OCI-LY3 (cell line): ENCODE measurements around the gene CCDC78.

ENCODE experiments used
- CTCF ChIP-seq: fragments of 200-600, 300-600 bp; sonication (generic); IDR thresholded peaks from 2 replicates; pipeline ENCODE4 v1.5.1; 2014; ENCODE audit warnings: antibody characterized with exemption, low read length, low read depth
- EZH2phosphoT487 ChIP-seq: fragments of 200-600 bp; shearing (Covaris generic); IDR thresholded peaks from 2 replicates; pipeline ENCODE4 v1.6.1; 2018; ENCODE audit warnings: antibody characterized with exemption, mixed run types, low read depth

- TF ChIP-seq CTCF, result no peak
- no peak for TF ChIP-seq EZH2phosphoT487
Measured at GRCh38 chr16:751152-752006, 25.1 kb upstream of the CCDC78 start.
